HG03135 (cell line): ENCODE measurements around the gene DPEP1.

Source experiments
- ATAC-seq: cut with Tn5 transposase; IDR thresholded peaks from one replicate; pipeline ENCODE4 v1.9.1; 2021; ENCODE audit warnings: mild to moderate bottlenecking, moderate library complexity; ENCODE audit not compliant: unreplicated experiment

DPEP1 gene

DNA sequence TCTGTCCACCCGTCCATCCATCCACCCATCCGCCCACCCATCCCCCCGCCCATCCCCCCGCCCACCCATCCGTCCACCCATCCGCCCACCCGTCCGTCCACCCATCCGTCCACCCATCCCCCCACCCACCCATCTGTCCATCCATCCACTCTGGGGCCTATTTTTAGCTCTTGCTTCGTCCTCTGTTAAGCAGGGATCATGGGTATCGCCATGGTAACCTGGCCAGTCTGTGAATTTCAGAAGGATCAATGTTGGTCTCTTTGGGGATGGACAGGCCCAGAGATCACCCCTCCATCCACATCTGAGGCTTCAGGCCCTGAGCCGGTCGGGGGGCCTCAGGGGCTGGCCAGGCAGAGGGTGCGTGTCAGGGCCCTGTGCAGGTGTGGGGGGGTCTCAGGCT lies 15.2 kb upstream of the DPEP1 start:
- ATAC-seq, result no peak

DNA sequence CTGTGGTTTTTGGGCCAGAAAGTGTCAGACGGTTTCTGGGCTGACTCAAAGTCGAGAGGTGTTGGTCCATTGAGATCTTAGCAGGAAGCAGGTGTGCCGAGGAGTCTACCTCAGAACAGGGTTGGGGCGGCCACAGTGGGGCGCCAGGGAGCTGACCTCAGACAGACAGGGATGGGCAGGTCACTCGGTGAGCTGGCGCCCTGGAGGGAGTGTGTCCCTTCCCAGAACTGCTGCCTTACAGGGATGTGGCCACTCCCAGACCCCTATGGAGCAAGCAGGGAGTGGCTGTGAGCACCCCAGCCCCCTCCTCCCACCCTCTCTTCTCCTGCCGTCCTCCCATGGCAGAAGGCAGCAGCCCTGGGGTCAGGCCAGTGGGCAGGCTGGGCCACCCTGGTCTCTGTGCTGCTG lies 14.0 kb upstream of the DPEP1 start:
- ATAC-seq, result no peak

DNA sequence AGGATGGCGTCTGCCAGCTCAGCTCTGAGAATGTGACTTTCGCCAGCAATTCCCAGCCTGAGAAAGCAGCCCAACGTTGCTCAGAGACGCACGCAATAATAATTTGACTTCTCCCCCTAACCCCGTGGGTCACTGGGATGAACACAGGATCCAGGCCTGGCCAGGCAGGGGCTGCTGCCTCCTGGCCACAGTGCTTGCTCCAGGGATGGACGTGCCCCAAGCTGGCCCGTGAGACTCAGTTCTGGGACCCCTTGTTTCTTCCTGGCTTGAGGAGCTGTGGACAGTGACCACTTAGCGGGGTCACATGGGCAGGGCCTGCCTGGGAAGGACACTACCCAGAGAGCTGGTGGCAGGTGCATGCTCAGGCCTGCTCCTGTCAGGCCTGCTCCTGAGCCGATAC lies 13.5 kb upstream of the DPEP1 start:
- no peak for ATAC-seq

DNA sequence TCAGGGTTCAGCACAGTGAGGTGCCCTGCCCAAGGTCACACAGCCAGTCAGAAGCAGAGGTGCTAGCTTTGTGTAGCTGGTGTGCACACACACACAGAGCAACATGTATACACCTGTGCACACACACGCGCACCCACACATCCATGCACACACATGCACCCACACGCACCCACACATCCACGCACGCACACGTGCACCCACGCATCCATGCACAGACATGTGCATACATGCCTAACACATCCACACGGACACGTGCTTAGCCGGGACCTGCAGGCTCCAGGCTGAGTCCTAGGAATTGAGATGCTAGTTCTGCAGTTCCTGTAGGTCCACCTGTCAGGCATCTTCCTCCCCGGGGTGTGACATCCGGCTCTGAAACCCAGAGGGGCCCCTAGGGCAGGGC lies 13.0 kb upstream of the DPEP1 start:
- no peak for ATAC-seq

- no peak for ATAC-seq
Observed at GRCh38 chr16:89600956-89601355, 12.5 kb upstream of the DPEP1 start.

DNA sequence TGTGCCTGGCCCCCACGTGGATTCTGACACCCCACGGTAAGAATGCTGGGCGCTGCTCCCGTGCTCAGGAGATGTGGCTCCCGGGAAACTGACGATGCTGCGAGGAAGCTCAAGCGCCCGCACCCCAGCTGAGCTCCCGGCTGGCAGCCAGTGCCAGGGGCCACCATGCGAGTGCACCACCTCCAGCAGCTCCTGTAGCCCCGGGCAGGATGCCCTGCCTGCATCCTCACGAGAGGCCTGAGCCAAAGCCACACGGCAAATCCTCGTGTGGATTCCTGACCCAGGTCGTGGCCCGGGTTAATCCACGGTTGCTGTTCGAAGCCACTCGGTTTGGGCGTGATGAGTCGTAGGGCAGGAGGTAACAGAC lies 11.6 kb upstream of the DPEP1 start:
- no peak for ATAC-seq

DNA sequence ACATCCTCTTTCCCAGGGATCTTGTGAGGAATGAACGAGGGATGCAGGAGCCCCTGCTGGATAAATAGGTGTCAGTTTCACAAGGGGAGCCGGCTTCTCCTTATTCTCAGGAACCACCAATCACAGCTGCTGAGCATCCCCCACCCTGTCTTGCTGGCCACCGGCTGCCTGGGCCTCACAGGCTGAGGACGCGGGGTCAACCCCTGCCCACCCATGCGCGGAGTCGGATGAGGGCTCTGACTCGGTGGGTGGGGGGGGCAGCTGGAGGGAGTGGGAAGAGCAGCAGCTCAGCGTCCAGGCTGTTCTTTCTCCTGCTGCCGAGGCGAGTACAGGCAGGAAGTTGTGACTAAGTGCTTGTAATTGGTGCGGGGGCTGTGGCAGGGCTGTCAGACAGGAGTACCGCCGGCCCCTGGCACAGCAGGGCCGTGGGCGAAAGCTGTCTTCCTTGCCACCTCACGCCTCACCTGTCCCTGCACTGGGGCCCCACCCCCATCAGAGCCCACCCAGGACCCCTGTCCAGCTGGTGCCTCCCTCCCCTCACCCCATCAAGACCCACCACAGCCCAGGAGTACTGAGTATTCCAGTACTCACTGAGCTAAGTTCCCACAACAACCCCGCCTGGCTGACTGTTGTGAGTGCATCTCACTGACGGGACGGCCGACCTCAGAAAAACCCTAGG lies 11.0 kb upstream of the DPEP1 start:
- ATAC-seq, result no peak

DNA sequence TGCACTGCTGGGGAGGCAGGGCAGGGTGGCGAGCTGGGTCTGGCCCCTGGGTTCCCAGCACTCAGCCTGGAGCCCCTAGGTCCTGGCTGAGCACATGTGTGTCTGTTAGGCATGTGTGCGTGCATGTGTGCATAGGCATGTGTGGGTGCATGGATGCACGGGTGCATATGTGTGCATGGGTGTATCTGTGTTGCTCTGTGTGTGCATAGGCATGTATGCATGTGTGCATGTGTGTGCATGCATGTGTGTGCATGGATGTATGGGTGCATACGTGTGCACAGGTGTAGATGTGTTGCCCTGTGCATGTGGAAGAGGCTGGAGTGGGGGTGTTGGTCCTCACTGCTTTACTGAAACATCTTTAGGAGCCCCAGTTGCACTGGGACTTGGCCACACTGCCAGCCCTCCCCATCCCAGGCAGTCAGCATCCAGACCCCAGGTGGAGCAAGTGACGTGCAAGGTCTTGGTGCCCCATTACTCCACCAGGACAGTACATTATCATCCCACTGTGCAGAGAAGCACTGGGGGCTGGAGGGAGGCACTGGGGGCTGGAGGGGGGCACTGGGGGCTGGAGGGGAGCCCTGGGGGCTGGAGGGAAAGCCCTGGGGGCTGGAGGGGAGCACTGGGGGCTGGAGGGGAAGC lies 10.4 kb upstream of the DPEP1 start:
- no peak for ATAC-seq

- no peak for ATAC-seq
Observed at GRCh38 chr16:89604764-89605163, 8.7 kb upstream of the DPEP1 start.

DNA sequence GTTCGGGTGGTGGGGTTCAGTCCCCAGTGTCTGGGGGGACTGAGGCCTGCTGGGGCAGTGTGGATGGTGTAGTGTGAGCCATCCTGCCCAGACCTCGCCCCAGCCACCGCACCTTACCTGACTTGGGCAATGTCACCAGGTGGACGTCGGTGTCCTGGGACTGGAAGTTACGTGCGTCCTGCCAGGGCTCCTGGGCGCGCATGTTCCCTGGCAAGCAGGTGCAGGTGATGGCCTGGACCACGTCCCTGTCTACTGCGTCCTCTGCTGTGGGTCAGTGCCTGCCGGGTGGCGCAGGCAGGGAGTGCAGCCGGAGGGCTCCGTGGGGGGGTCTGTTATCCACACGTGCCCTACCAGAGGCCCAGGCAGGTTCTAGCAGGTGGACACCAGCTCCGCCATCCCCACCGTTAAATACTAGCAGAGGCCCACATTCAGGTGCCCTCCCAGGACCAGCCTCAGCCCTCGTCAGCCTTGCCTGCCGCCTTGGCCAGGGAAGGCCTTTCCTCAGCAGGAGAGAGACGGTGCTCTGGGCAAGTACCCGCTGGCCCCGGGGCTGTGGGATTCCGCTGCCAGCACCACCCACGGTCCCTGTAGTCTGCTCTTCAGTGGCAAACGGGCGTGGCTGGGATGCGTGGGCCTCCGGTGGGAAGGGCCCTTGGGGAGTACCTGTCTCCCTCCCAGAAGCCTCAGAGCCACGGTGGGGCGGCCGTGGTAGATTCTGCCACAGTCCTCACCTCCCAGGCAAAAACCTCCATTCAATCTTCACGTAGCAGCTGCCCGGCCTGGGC lies 8.1 kb upstream of the DPEP1 start:
- ATAC-seq, result no peak

DNA sequence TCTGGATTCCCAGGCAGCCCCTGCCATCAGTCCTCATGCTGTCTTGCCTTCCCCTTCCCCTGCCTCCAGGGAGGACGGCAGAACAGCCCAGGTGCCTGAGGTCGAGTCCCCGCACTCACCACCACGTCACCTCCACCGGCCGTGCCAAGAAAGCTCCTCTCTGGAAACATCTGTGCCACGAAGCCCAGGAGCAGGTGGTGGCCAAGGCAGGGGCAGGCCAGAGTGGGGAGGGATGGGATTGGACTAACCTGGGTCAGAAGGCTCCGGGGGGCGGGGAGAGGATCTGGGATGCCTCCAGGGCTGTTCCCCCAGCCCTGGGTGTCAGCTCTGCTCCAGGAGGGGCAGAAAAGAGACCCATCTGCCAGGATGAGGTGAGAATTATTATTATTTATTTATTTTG lies 7.4 kb upstream of the DPEP1 start:
- ATAC-seq, result no peak

GRCh38 chr16:89607453-89607852 lies 6.0 kb upstream of the DPEP1 start:
- ATAC-seq, result no peak

- ATAC-seq, result no peak
Observed at GRCh38 chr16:89607937-89608740, 5.3 kb upstream of the DPEP1 start.

- ATAC-seq, result no peak
Observed at GRCh38 chr16:89610108-89610453, 3.4 kb upstream of the DPEP1 start.

DNA sequence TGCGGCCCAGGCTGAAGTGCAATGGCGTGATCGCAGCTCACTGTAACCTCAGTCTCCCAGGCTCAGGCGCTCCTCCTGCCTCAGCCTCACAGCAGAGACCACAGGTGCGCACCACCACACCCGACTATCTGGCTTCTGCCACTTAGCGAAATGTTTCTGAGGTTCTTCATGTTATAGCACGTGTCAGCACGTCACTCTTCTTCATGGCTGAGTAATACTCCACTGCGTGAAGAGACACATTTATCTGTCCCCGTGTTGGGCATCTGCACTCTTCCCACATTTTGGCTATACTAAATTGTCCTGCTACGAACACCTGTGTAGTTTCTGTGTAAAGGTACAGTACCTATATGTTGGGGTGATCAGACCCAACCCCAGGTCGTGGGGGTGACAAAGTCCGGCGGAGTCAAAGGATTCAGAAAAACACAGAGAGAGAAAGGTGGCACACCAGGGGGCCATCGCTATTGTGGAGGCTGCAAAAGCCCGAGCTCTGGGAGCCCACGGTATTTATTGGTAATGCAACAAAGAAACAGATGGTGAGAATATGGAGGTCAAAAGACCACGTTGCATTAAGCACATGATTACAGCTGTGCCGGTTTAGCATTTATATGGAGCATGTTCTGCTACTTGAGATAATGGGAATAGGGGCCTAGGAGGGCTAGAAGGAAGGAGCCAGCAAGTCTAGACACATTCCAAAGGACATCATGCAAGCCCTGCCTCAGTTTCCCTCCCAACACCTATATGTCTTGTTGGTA lies 851 bp upstream of the DPEP1 start:
- no peak for ATAC-seq

- ATAC-seq, result no peak
Observed at GRCh38 chr16:89613954-89614459, 565 bp downstream of the DPEP1 start.

GRCh38 chr16:89615176-89615575 lies 1.7 kb downstream of the DPEP1 start:
- ATAC-seq, result no peak

DNA sequence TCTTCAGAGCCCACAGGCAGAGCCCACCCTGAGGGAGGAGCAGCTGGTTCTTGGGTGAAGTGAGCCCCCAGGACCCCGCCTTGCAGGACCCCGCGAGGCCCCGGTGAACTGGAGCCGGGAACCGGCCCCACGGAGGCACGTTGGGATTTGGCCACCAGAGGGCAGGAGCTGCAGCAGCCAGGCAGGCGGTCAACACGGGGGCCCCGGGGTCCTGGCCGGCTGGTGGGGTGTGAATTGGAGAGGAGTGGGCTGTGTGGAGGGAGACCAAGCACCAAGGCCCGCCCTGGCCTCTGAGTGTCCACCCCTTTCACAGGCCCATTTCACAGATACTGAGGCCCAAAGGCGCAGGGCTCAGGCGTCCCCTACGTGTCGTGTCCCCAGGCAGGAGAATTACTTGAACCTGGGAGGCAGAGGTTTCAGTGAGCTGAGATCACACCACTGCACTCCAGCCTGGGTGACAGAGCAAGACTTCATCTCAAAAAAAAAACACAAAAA lies 2.2 kb downstream of the DPEP1 start:
- ATAC-seq, result no peak

- no peak for ATAC-seq
Observed at GRCh38 chr16:89616623-89617022, 3.2 kb downstream of the DPEP1 start.

GRCh38 chr16:89617036-89617435 lies 3.6 kb downstream of the DPEP1 start:
- no peak for ATAC-seq
